Ishikawa (cell line): Measurements from ENCODE around the gene CPB1.

Experiments
- CEBPB ChIP-seq: IDR thresholded peaks from 2 replicates; pipeline ENCODE4 v1.6.1; 2012
- CREB1 ChIP-seq: IDR thresholded peaks from 2 replicates; pipeline ENCODE4 v1.6.1; 2012; ENCODE audit warnings: low read depth
- EGR1 ChIP-seq: IDR thresholded peaks from 2 replicates; pipeline ENCODE4 v1.6.1; 2012
- EP300 ChIP-seq: IDR thresholded peaks from 2 replicates; pipeline ENCODE4 v1.6.1; 2012; ENCODE audit warnings: borderline replicate concordance
- FOXM1 ChIP-seq: IDR thresholded peaks from 2 replicates; pipeline ENCODE4 v1.6.1; 2012; ENCODE audit warnings: low read depth, borderline replicate concordance
- MAX ChIP-seq: IDR thresholded peaks from 2 replicates; pipeline ENCODE4 v1.6.1; 2012
- NFIC ChIP-seq: IDR thresholded peaks from 2 replicates; pipeline ENCODE4 v1.6.1; 2012
- RAD21 ChIP-seq: IDR thresholded peaks from 2 replicates; pipeline ENCODE4 v1.6.1; 2012; ENCODE audit warnings: low read depth
- TAF1 ChIP-seq: IDR thresholded peaks from 2 replicates; pipeline ENCODE4 v1.6.1; 2012; ENCODE audit warnings: low read depth, mild to moderate bottlenecking
- TCF12 ChIP-seq: IDR thresholded peaks from 2 replicates; pipeline ENCODE4 v1.6.1; 2012; ENCODE audit warnings: low read depth
- TEAD4 ChIP-seq: IDR thresholded peaks from 2 replicates; pipeline ENCODE4 v1.6.1; 2012
- YY1 ChIP-seq: IDR thresholded peaks from 2 replicates; pipeline ENCODE4 v1.6.1; 2012; ENCODE audit warnings: low read depth
- ZBTB7A ChIP-seq: IDR thresholded peaks from 2 replicates; pipeline ENCODE4 v1.6.1; 2012; ENCODE audit warnings: low read depth
- TF ChIP-seq, protein P1 (sequence below): IDR thresholded peaks from 2 replicates; pipeline ENCODE4 v1.6.1; 2012; ENCODE audit warnings: low read depth, mild to moderate bottlenecking
- TF ChIP-seq, protein P2 (sequence below): IDR thresholded peaks from 2 replicates; pipeline ENCODE4 v1.6.1; 2012

Gene CPB1

DNA sequence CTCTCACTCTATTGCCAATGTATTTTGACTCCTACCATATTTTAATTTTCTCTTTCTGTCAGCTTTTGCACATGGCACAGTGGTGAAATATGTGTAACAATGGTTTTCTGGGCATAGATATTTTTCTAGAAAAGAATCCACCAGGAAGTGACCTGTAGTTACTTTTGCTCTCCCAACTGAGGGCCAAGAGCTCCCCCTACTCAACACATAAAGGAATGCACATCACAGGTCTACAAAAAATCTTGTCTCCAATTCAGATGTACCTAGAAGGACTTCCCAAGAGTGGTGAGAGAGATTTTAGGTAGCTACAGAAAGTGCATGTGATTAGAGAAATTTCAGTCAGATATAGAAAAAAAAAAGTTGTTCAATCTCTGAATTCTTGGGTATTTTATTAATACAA, 53.1 kb downstream of the CPB1 start:
- TF ChIP-seq CREB1 (no peak), NFIC (no peak), FOXM1 (no peak), RAD21 (peak; percentile 46; the same call in 1 of the 2 replicates), TEAD4 (no peak), EGR1 (no peak)

GRCh38 chr3:148881286-148881685, 53.7 kb downstream of the CPB1 start:
- TF ChIP-seq EP300, result no peak
- TF ChIP-seq, protein P1, sequence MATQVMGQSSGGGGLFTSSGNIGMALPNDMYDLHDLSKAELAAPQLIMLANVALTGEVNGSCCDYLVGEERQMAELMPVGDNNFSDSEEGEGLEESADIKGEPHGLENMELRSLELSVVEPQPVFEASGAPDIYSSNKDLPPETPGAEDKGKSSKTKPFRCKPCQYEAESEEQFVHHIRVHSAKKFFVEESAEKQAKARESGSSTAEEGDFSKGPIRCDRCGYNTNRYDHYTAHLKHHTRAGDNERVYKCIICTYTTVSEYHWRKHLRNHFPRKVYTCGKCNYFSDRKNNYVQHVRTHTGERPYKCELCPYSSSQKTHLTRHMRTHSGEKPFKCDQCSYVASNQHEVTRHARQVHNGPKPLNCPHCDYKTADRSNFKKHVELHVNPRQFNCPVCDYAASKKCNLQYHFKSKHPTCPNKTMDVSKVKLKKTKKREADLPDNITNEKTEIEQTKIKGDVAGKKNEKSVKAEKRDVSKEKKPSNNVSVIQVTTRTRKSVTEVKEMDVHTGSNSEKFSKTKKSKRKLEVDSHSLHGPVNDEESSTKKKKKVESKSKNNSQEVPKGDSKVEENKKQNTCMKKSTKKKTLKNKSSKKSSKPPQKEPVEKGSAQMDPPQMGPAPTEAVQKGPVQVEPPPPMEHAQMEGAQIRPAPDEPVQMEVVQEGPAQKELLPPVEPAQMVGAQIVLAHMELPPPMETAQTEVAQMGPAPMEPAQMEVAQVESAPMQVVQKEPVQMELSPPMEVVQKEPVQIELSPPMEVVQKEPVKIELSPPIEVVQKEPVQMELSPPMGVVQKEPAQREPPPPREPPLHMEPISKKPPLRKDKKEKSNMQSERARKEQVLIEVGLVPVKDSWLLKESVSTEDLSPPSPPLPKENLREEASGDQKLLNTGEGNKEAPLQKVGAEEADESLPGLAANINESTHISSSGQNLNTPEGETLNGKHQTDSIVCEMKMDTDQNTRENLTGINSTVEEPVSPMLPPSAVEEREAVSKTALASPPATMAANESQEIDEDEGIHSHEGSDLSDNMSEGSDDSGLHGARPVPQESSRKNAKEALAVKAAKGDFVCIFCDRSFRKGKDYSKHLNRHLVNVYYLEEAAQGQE, result no peak
- no peak for TF ChIP-seq NFIC
- no peak for TF ChIP-seq ZBTB7A

DNA sequence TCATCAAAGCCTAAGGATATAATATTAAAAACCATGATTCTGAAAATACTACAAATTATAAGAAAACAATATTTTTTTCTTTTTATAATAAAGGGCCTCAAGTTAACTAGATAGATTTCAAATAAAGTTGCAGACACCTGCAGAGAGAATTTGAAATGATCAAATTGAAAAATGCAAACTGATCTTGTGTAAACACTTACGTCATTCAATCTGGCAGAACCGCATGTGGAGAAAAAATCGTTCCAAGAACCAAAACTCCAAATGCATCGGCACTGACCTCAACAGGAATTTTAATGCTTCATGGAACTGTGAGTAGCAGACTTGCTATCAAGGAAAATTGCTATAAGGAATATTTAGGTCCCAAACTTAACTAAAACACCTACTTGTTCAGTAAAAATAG, 54.7 kb downstream of the CPB1 start:
- no peak for TF ChIP-seq CEBPB
- peak; percentile 50; the same call in 1 of the 2 replicates for TF ChIP-seq NFIC
- TF ChIP-seq, protein P1, result no peak
- TF ChIP-seq TCF12, result 0 out of 2 replicates have a peak, but pooled peaks have one; percentile 15
- peak; percentile 72; the same call in 1 of the 2 replicates for TF ChIP-seq FOXM1

DNA sequence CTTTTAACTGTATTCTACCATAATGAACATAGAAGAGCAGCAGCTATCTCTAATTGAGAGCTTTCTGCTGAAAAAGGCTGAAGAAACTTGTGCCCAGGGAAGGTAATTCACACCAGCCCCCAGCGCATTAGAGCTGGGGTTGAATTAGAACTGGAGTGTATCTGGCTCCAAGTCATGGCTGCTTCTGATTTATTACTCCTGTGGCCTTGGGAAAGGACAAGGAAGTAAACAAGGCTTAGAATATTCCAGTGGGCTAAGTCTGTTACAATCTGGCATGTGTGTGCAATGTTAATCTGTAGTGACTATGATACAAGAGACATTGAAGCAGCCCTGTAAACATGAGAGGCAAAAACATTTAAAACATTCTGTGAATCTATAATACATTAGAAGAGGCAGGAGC, 55.6 kb downstream of the CPB1 start:
- TF ChIP-seq CEBPB (no peak), EP300 (no peak), TAF1 (no peak), YY1 (no peak), MAX (no peak), EGR1 (no peak), RAD21 (no peak), ZBTB7A (no peak), NFIC (no peak)
- TF ChIP-seq, protein P1, result no peak

DNA sequence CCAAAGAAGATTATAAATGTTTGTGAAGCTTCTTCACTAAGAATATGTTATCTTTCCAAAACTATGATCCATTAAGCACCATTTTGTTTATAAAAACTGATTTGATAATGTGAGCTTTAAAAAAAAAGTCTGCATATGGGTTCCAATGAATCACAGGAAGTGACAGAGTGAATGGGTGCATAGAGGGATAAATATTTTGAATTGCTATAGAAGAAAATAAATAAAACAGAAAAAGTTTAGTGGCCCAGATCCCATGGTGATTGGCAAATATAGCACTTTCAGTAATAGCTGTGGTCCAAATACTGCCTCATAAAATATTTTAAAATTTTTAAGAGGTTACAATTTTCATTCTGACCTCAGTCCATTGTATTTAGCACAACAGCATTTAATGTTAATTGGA, 56.6 kb downstream of the CPB1 start:
- TF ChIP-seq, protein P2, sequence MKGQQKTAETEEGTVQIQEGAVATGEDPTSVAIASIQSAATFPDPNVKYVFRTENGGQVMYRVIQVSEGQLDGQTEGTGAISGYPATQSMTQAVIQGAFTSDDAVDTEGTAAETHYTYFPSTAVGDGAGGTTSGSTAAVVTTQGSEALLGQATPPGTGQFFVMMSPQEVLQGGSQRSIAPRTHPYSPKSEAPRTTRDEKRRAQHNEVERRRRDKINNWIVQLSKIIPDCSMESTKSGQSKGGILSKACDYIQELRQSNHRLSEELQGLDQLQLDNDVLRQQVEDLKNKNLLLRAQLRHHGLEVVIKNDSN, result no peak
- TF ChIP-seq RAD21 (no peak), YY1 (no peak), CREB1 (no peak), FOXM1 (no peak), TEAD4 (no peak), CEBPB (no peak), ZBTB7A (no peak), EGR1 (no peak), MAX (no peak), EP300 (no peak), TCF12 (no peak), TAF1 (no peak), NFIC (no peak)
- TF ChIP-seq, protein P1, result no peak
